SK-N-SH (cell line): ENCODE results near the gene ING5. TPM values are rescaled to one million over a fixed set of nuclear protein-coding genes. Genes with fewer than 3 reads are reported as not detected.

Experiments used
- CTCF ChIA-PET: fragments of 300-600, 350-600 bp; formaldehyde crosslinking; extraction: SDS; loops from one replicate; lab custom pipeline; 2021; lab: Yijun Ruan, JAX
- POLR2A ChIA-PET: fragments of 350-600 bp; sonication (Branson Sonifier 250); formaldehyde crosslinking; extraction: SDS; loops from one replicate; lab custom pipeline; 2020; ENCODE audit warnings: antibody characterized with exemption, inconsistent platforms; lab: Yijun Ruan, JAX
- DNase-seq: peaks from one replicate; pipeline ENCODE4 v3.0.0; 2012
- H2AFZ ChIP-seq: fragments of 200-600 bp; sonication (generic); 2 replicates; pipeline ENCODE4 v1.8.1; 2016; ENCODE audit warnings: antibody characterized with exemption, mild to moderate bottlenecking, low read depth
- H3F3A ChIP-seq: fragments of 200-600 bp; sonication (generic); replicated peaks from 2 replicates; pipeline ENCODE3; 2016; ENCODE audit warnings: antibody characterized with exemption, mild to moderate bottlenecking; ENCODE audit not compliant: insufficient read depth
- H3K27ac ChIP-seq, 2 experiments: fragments of 200-500 bp in 1 of 2; fragments of 200-600 bp in 1 of 2; sonication (Bioruptor generic) in 1 of 2; sonication (generic), shearing (Covaris generic) in 1 of 2; 2 replicates each; pipeline versions ENCODE4 v1.5.1 to v1.6.1; 2014 to 2016; ENCODE audit warnings: low read depth in 2 of 2, inconsistent platforms in 1 of 2, low read length in 1 of 2, mild to moderate bottlenecking in 1 of 2, mixed read lengths in 1 of 2
- H3K27me3 ChIP-seq: fragments of 200-600 bp; sonication (generic), shearing (Covaris generic); 2 replicates; pipeline ENCODE4 v1.6.1; 2016; ENCODE audit warnings: mixed run types; ENCODE audit not compliant: insufficient read depth
- H3K36me3 ChIP-seq, 2 experiments: fragments of 200-500 bp in 1 of 2; fragments of 200-600 bp in 1 of 2; sonication (Bioruptor generic) in 1 of 2; sonication (generic) in 1 of 2; replicated peaks in 1 of 2; 2 replicates each; pipeline versions ENCODE3 to v1.5.1; 2014 to 2016; ENCODE audit warnings: low read length in 1 of 2, mild to moderate bottlenecking in 1 of 2; ENCODE audit not compliant: insufficient read depth in 2 of 2, control insufficient read depth in 1 of 2
- H3K4me1 ChIP-seq, 2 experiments: fragments of 200-500 bp in 1 of 2; fragments of 200-600 bp in 1 of 2; sonication (Bioruptor generic) in 1 of 2; sonication (generic), shearing (Covaris generic) in 1 of 2; 2 replicates each; pipeline versions ENCODE4 v1.5.1 to v1.6.1; 2014 to 2016; ENCODE audit warnings: low read depth in 1 of 2, low read length in 1 of 2, mixed run types in 1 of 2; ENCODE audit not compliant: insufficient read depth in 2 of 2, control insufficient read depth in 1 of 2
- H3K4me2 ChIP-seq: fragments of 200-600 bp; sonication (generic), shearing (Covaris generic); 2 replicates; pipeline ENCODE4 v1.6.1; 2017; ENCODE audit warnings: mixed run types
- H3K4me3 ChIP-seq, 2 experiments: fragments of 200-500 bp in 1 of 2; fragments of 200-600 bp in 1 of 2; sonication (Bioruptor generic) in 1 of 2; sonication (generic), shearing (Covaris generic) in 1 of 2; 2 replicates each; pipeline versions ENCODE4 v1.5.1 to v1.8.1; 2014 to 2016; ENCODE audit warnings: low read depth in 2 of 2, inconsistent platforms in 1 of 2, low read length in 1 of 2, mild to moderate bottlenecking in 1 of 2, mixed read lengths in 1 of 2, moderate library complexity in 1 of 2
- H3K79me2 ChIP-seq: fragments of 200-600 bp; sonication (generic); 2 replicates; pipeline ENCODE4 v1.8.1; 2017; ENCODE audit warnings: mild to moderate bottlenecking; ENCODE audit not compliant: insufficient read depth
- H3K9ac ChIP-seq: fragments of 200-600 bp; sonication (generic); 2 replicates; pipeline ENCODE4 v1.6.1; 2017; ENCODE audit warnings: mixed run types
- H3K9me2 ChIP-seq: fragments of 200-600 bp; sonication (generic); 2 replicates; pipeline ENCODE4 v1.6.1; 2017; ENCODE audit warnings: mixed run types
- H3K9me3 ChIP-seq: fragments of 200-600 bp; sonication (generic); 2 replicates; pipeline ENCODE4 v1.6.1; 2017; ENCODE audit warnings: mixed run types, mild to moderate bottlenecking, moderate library complexity
- H4K20me1 ChIP-seq: fragments of 200-600 bp; sonication (generic); 2 replicates; pipeline ENCODE4 v1.6.1; 2017; ENCODE audit warnings: mild to moderate bottlenecking, mixed run types; ENCODE audit not compliant: insufficient read depth
- CTCF ChIP-seq: fragments of 200-600 bp; sonication (generic); IDR thresholded peaks from 2 replicates; pipeline ENCODE4 v1.6.1; 2017; ENCODE audit warnings: antibody characterized with exemption, mild to moderate bottlenecking, moderate library complexity
- EZH2phosphoT487 ChIP-seq: fragments of 200-600 bp; sonication (generic); IDR thresholded peaks from 2 replicates; pipeline ENCODE4 v1.6.1; 2017; ENCODE audit warnings: low read depth, mixed run types, mild to moderate bottlenecking, antibody characterized with exemption, moderate library complexity, borderline replicate concordance
- FOSL2 ChIP-seq: IDR thresholded peaks from 2 replicates; pipeline ENCODE4 v1.4.0; 2012; ENCODE audit warnings: low read depth, mild to moderate bottlenecking, moderate library complexity, borderline replicate concordance
- FOXJ3 ChIP-seq: sonication (generic); formaldehyde crosslinking; IDR thresholded peaks from 2 replicates; pipeline ENCODE4 v1.5.1; 2020; ENCODE audit warnings: mild to moderate bottlenecking, missing genetic modification reagents
- MEF2A ChIP-seq: IDR thresholded peaks from 2 replicates; pipeline ENCODE4 v1.4.0; 2012; ENCODE audit warnings: low read depth, borderline replicate concordance
- MXI1 ChIP-seq: IDR thresholded peaks from 2 replicates; pipeline ENCODE4 v1.6.1; 2012; ENCODE audit warnings: mild to moderate bottlenecking, low read depth, low read length, improper control_type of control experiment
- SIN3A ChIP-seq: IDR thresholded peaks from 2 replicates; pipeline ENCODE4 v1.6.1; 2012; ENCODE audit warnings: low read depth, mild to moderate bottlenecking, low read length, moderate library complexity, borderline replicate concordance
- TCF12 ChIP-seq: IDR thresholded peaks from 2 replicates; pipeline ENCODE4 v1.4.0; 2012
- YY1 ChIP-seq: IDR thresholded peaks from 2 replicates; pipeline ENCODE4 v1.4.0; 2012; ENCODE audit warnings: low read depth, mild to moderate bottlenecking
- ZBTB33 ChIP-seq: IDR thresholded peaks from 2 replicates; pipeline ENCODE4 v1.4.0; 2012; ENCODE audit warnings: low read depth, borderline replicate concordance
- WGBS: methylation state at CpG from one replicate; pipeline ENCODE4 v1.1.6; 2017; ENCODE audit warnings: low lambda C conversion rate; 5-methylcytosine and 5-hydroxymethylcytosine counted together
- polyA plus RNA-seq, 3 experiments: library from polyadenylated mRNA; depleted of rRNA; stranded (reverse); fragments of >200 nt; gene quantifications; 2 replicates each; pipeline ENCODE4 v1.2.3, GENCODE V29; 2012

ING5 gene
- polyA plus RNA-seq, 1 of the 3 experiments (the other 2 are of a cell fraction): 56.3 TPM

GRCh38 chr2:241702155-241703031, 554 bp downstream of the ING5 start:
- peak overlapping the region; percentile 85 for H3K9ac ChIP-seq
- H3K27me3 ChIP-seq: no peaks in the 10 kb centered on the region
- H3K4me3 ChIP-seq: peak overlapping the region; percentile 63 to 88
- H3K9me2 ChIP-seq: no peaks in the 10 kb centered on the region
- H3K27ac ChIP-seq: peak overlapping the region; percentile 78 to 86; a peak in 3 of 4 replicates
- H3F3A ChIP-seq: peaks cover 12% of the 10 kb centered on the region
- peaks cover 14 to 29% of the 10 kb centered on the region in 2 experiments for H3K36me3 ChIP-seq
- POLR2A ChIA-PET: interaction anchor here (0.7 to 2.8 kb wide), 11 partner anchors 14 to 346 kb away, joined by 3 to 14 read pairs (median 4); partner anchors contain the start of genes D2HGDH, DTYMK and FARP2
- 0 out of 2 replicates have a peak overlapping the region, but pooled peaks have one; percentile 74 for H2AFZ ChIP-seq
- peaks cover 0 to 11% of the 10 kb centered on the region in 2 experiments; a peak in 1 of 4 replicates for H3K4me1 ChIP-seq
- DNase-seq: peak; percentile 96
- 0% methylated on average over 6 of the region's 98 CpGs for WGBS
- peak overlapping the region; percentile 100 for H3K4me2 ChIP-seq
- CTCF ChIA-PET: interaction anchor here (0.8 to 4.9 kb wide), 28 partner anchors 10 to 211 kb away, joined by 3 to 58 read pairs (median 4); partner anchors contain the start of genes D2HGDH, DTYMK and RTP5
- TF ChIP-seq FOXJ3 (CRISPR knock-in tag) (peak; percentile 46; the same call in 1 of the 2 replicates), YY1 (no peak), EZH2phosphoT487 (no peak), SIN3A (peak; percentile 69; the same call in 1 of the 2 replicates), MXI1 (peak; percentile 60; the same call in 1 of the 2 replicates), ZBTB33 (no peak), FOSL2 (no peak), MEF2A (no peak), CTCF (peak; percentile 60), TCF12 (no peak)
- H4K20me1 ChIP-seq: peaks cover 8% of the 10 kb centered on the region; the same call in 1 of the 2 replicates
- no peaks in the 10 kb centered on the region for H3K9me3 ChIP-seq
- peaks cover 26% of the 10 kb centered on the region; the same call in 1 of the 2 replicates for H3K79me2 ChIP-seq
